Activated CD8-positive, alpha-beta T cell treated with anti-CD3 and anti-CD28 coated beads, Interleukin-2, amount 10 ng/mL, durations not matched to agents 7 days and 5 days (primary cell): ENCODE results near the gene OR2T1. TPM values are rescaled to one million over a fixed set of nuclear protein-coding genes. Genes with fewer than 3 reads are reported as not detected.
"Not testable (repeated sequence)": the region's sequence is repeated elsewhere in the genome, so short reads cannot be mapped to it uniquely, and the experiment has no call there.

Source experiments
- ATAC-seq: fragments of 150-1000 bp; cut with Tn5 transposase; one replicate; pipeline ENCODE4 v1.10.0; 2021; ENCODE audit warnings: moderate library complexity
- CTCF ChIA-PET: fragments of 350-600 bp; sonication (Branson Sonifier 250); formaldehyde crosslinking; loops from one replicate; lab custom pipeline; 2021; ENCODE audit warnings: antibody characterized with exemption; lab: Charles Lee
- POLR2A ChIA-PET: fragments of 350-600 bp; sonication (Branson Sonifier 250); formaldehyde crosslinking; loops from one replicate; lab custom pipeline; 2021; ENCODE audit warnings: antibody characterized with exemption; lab: Charles Lee
- DNase-seq: peaks from one replicate; pipeline ENCODE4 v3.0.0-alpha.2; 2020
- H3K27ac Mint-ChIP-seq: one replicate; pipeline ENCODE4 v1.8.0; 2021; ENCODE audit warnings: mild to moderate bottlenecking, mixed read lengths
- H3K27me3 Mint-ChIP-seq: one replicate; pipeline ENCODE4 v1.8.0; 2021; ENCODE audit warnings: low read depth, mixed read lengths
- H3K36me3 Mint-ChIP-seq: one replicate; pipeline ENCODE4 v1.8.0; 2021; ENCODE audit warnings: low read depth, mixed read lengths
- H3K4me1 Mint-ChIP-seq: one replicate; pipeline ENCODE4 v1.8.0; 2021; ENCODE audit warnings: low read depth, mixed read lengths
- H3K4me3 Mint-ChIP-seq: one replicate; pipeline ENCODE4 v1.8.0; 2021; ENCODE audit warnings: mild to moderate bottlenecking, mixed read lengths
- H3K9me3 Mint-ChIP-seq: one replicate; pipeline ENCODE4 v1.8.0; 2022; ENCODE audit warnings: mixed read lengths; ENCODE audit not compliant: insufficient read depth
- total RNA-seq, 2 experiments: library from RNA; stranded (reverse); gene quantifications; one replicate each; pipeline ENCODE4 v1.2.3, GENCODE V29; 2021

Gene OR2T1
- total RNA-seq, 2 experiments from 2014 or later = not detected

GRCh38 chr1:248406721-248407692 lies 4.2 kb downstream of the OR2T1 start:
- Mint-ChIP-seq H3K27me3 (no peaks in the 10 kb centered on the region), H3K4me3 (no peak overlapping the region), H3K36me3 (no peaks in the 10 kb centered on the region), H3K9me3 (peaks cover 8% of the 10 kb centered on the region), H3K4me1 (peaks cover 16% of the 10 kb centered on the region), H3K27ac (no peak overlapping the region)
- ChIA-PET CTCF (no interaction called here), POLR2A (no interaction called here)
- peak; percentile 21 for DNase-seq
- peak; percentile 49 for ATAC-seq

- peaks cover 5% of the 10 kb centered on the region for H3K36me3 Mint-ChIP-seq
- peaks cover 12% of the 10 kb centered on the region for H3K4me1 Mint-ChIP-seq
- ChIA-PET CTCF (no interaction called here), POLR2A (no interaction called here)
- H3K27me3 Mint-ChIP-seq = no peaks in the 10 kb centered on the region
- DNase-seq (no peak), ATAC-seq (no peak)
- no peak overlapping the region for H3K4me3 Mint-ChIP-seq
- no peak overlapping the region for H3K27ac Mint-ChIP-seq
- H3K9me3 Mint-ChIP-seq = peaks cover 19% of the 10 kb centered on the region
Observed at GRCh38 chr1:248416226-248416625, 13.4 kb downstream of the OR2T1 start.

GRCh38 chr1:248417854-248418253 lies 15.0 kb downstream of the OR2T1 start:
- CTCF ChIA-PET = no interaction called here
- no peaks in the 10 kb centered on the region for H3K27me3 Mint-ChIP-seq
- H3K36me3 Mint-ChIP-seq = peaks cover 5% of the 10 kb centered on the region
- ATAC-seq (no peak), DNase-seq (no peak)
- H3K4me3 Mint-ChIP-seq = no peak overlapping the region
- H3K27ac Mint-ChIP-seq = no peak overlapping the region
- peaks cover 12% of the 10 kb centered on the region for H3K4me1 Mint-ChIP-seq
- POLR2A ChIA-PET = no interaction called here
- peaks cover 22% of the 10 kb centered on the region for H3K9me3 Mint-ChIP-seq

GRCh38 chr1:248421384-248421783 lies 18.5 kb downstream of the OR2T1 start:
- Mint-ChIP-seq H3K9me3 (peaks cover 22% of the 10 kb centered on the region), H3K27ac (no peak overlapping the region), H3K36me3 (peaks cover 5% of the 10 kb centered on the region), H3K4me3 (no peak overlapping the region), H3K4me1 (peaks cover 8% of the 10 kb centered on the region), H3K27me3 (no peaks in the 10 kb centered on the region)
- POLR2A ChIA-PET = no interaction called here
- CTCF ChIA-PET = no interaction called here
- DNase-seq (no peak), ATAC-seq (no peak)

GRCh38 chr1:248427526-248428191 lies 24.8 kb downstream of the OR2T1 start:
- H3K4me3 Mint-ChIP-seq, ATAC-seq, H3K9me3 Mint-ChIP-seq, H3K36me3 Mint-ChIP-seq, H3K4me1 Mint-ChIP-seq, CTCF ChIA-PET, H3K27me3 Mint-ChIP-seq, H3K27ac Mint-ChIP-seq, DNase-seq, POLR2A ChIA-PET: not testable (repeated sequence)

GRCh38 chr1:248428192-248428533 lies 25.3 kb downstream of the OR2T1 start:
- H3K27ac Mint-ChIP-seq, POLR2A ChIA-PET, H3K9me3 Mint-ChIP-seq, H3K36me3 Mint-ChIP-seq, CTCF ChIA-PET, H3K4me3 Mint-ChIP-seq, H3K27me3 Mint-ChIP-seq, ATAC-seq, DNase-seq, H3K4me1 Mint-ChIP-seq: not testable (repeated sequence)

GRCh38 chr1:248431683-248432082 lies 28.8 kb downstream of the OR2T1 start:
- CTCF ChIA-PET, H3K4me1 Mint-ChIP-seq, H3K9me3 Mint-ChIP-seq, DNase-seq, H3K4me3 Mint-ChIP-seq, H3K36me3 Mint-ChIP-seq, H3K27ac Mint-ChIP-seq, POLR2A ChIA-PET, H3K27me3 Mint-ChIP-seq, ATAC-seq: not testable (repeated sequence)

- H3K36me3 Mint-ChIP-seq, H3K4me3 Mint-ChIP-seq, POLR2A ChIA-PET, H3K27me3 Mint-ChIP-seq, H3K4me1 Mint-ChIP-seq, H3K9me3 Mint-ChIP-seq, DNase-seq, CTCF ChIA-PET, ATAC-seq, H3K27ac Mint-ChIP-seq: not testable (repeated sequence)
Observed at GRCh38 chr1:248432201-248432600, 29.4 kb downstream of the OR2T1 start.

- H3K9me3 Mint-ChIP-seq, DNase-seq, H3K4me1 Mint-ChIP-seq, H3K36me3 Mint-ChIP-seq, H3K27ac Mint-ChIP-seq, H3K27me3 Mint-ChIP-seq, POLR2A ChIA-PET, H3K4me3 Mint-ChIP-seq, ATAC-seq, CTCF ChIA-PET: not testable (repeated sequence)
Observed at GRCh38 chr1:248433811-248434415, 31.1 kb downstream of the OR2T1 start.

GRCh38 chr1:248434913-248435312 lies 32.1 kb downstream of the OR2T1 start:
- H3K27ac Mint-ChIP-seq, H3K36me3 Mint-ChIP-seq, H3K4me1 Mint-ChIP-seq, ATAC-seq, POLR2A ChIA-PET, DNase-seq, H3K27me3 Mint-ChIP-seq, H3K9me3 Mint-ChIP-seq, CTCF ChIA-PET, H3K4me3 Mint-ChIP-seq: not testable (repeated sequence)

- POLR2A ChIA-PET, CTCF ChIA-PET: not testable (repeated sequence)
Observed at GRCh38 chr1:248436303-248436702, 33.5 kb downstream of the OR2T1 start.

GRCh38 chr1:248438668-248439067 lies 35.8 kb downstream of the OR2T1 start:
- CTCF ChIA-PET, POLR2A ChIA-PET, H3K27me3 Mint-ChIP-seq: not testable (repeated sequence)

More at GRCh38 chr1:248436303-248436702, 33.5 kb downstream of the OR2T1 start:
- not testable (repeated sequence) for H3K27ac Mint-ChIP-seq, H3K27me3 Mint-ChIP-seq, H3K36me3 Mint-ChIP-seq, H3K4me1 Mint-ChIP-seq, ATAC-seq, DNase-seq, H3K9me3 Mint-ChIP-seq, H3K4me3 Mint-ChIP-seq

More at GRCh38 chr1:248438668-248439067, 35.8 kb downstream of the OR2T1 start:
- not testable (repeated sequence) for H3K36me3 Mint-ChIP-seq, ATAC-seq, H3K4me1 Mint-ChIP-seq, H3K9me3 Mint-ChIP-seq, H3K27ac Mint-ChIP-seq, DNase-seq, H3K4me3 Mint-ChIP-seq
